Keratinocyte (primary cell): ENCODE measurements around the gene EMX1. TPM values are rescaled to one million over a fixed set of nuclear protein-coding genes. Genes with fewer than 3 reads are reported as not detected.
A peak's percentile ranks its signal among the peaks of the same experiment; 100 is the strongest.

Source experiments
- DNase-seq: peaks from one replicate; pipeline ENCODE4 v3.0.0-alpha.2; 2011; ENCODE audit warnings: low read depth, missing footprints, low spot score
- FAIRE-seq: peaks from 2 replicates; lab custom pipeline; 2011; peaks lifted over from hg19 to GRCh38; lab: Jason Lieb, UNC
- H2AFZ ChIP-seq: 2 replicates; pipeline ENCODE4 v1.6.0; 2012; ENCODE audit warnings: low read length, control low read depth, inconsistent platforms; ENCODE audit not compliant: control insufficient read depth
- H3K27ac ChIP-seq: 2 replicates; pipeline ENCODE4 v1.5.1; 2011; ENCODE audit warnings: low read length; ENCODE audit not compliant: control insufficient read depth, insufficient read depth
- H3K27me3 ChIP-seq: 3 replicates; pipeline ENCODE4 v1.6.0; 2011; ENCODE audit warnings: low read length; ENCODE audit not compliant: control insufficient read depth, insufficient read depth; ENCODE audit errors: extremely low read depth
- H3K36me3 ChIP-seq, 2 experiments: 2 replicates in 1 of 2; 3 replicates in 1 of 2; pipeline ENCODE4 v1.5.1; 2011; ENCODE audit warnings: low read length in 2 of 2, mild to moderate bottlenecking in 1 of 2; ENCODE audit not compliant: control insufficient read depth in 2 of 2, insufficient read depth in 2 of 2; ENCODE audit errors: extremely low read depth in 1 of 2
- H3K4me1 ChIP-seq: 3 replicates; pipeline ENCODE4 v1.5.1; 2011; ENCODE audit warnings: low read length; ENCODE audit not compliant: control insufficient read depth, insufficient read depth; ENCODE audit errors: extremely low read depth
- H3K4me2 ChIP-seq: 3 replicates; pipeline ENCODE4 v1.6.0; 2011; ENCODE audit warnings: low read depth, low read length; ENCODE audit not compliant: control insufficient read depth, insufficient read depth; ENCODE audit errors: extremely low read depth
- H3K4me3 ChIP-seq, 3 experiments: fragments of 200-600 bp in 1 of 3; sonication (generic) in 1 of 3; 2 replicates in 2 of 3; 3 replicates in 1 of 3; pipeline ENCODE4 v1.5.1; 2011 to 2016; ENCODE audit warnings: low read length in 3 of 3, mild to moderate bottlenecking in 3 of 3, control low read depth in 2 of 3, inconsistent platforms in 1 of 3, low read depth in 1 of 3, mixed read lengths in 1 of 3, mixed run types in 1 of 3, moderate library complexity in 1 of 3; ENCODE audit not compliant: control insufficient read depth in 2 of 3, insufficient read depth in 2 of 3; ENCODE audit errors: extremely low read depth in 1 of 3
- H3K79me2 ChIP-seq: 2 replicates; pipeline ENCODE4 v1.6.0; 2012; ENCODE audit warnings: low read length; ENCODE audit not compliant: control insufficient read depth, insufficient read depth
- H3K9ac ChIP-seq: 3 replicates; pipeline ENCODE4 v1.6.0; 2011; ENCODE audit warnings: low read length; ENCODE audit not compliant: control insufficient read depth, insufficient read depth; ENCODE audit errors: extremely low read depth
- H3K9me1 ChIP-seq: 3 replicates; pipeline ENCODE4 v1.6.0; 2011; ENCODE audit warnings: low read length; ENCODE audit not compliant: control insufficient read depth, insufficient read depth; ENCODE audit errors: extremely low read depth
- H3K9me3 ChIP-seq: 2 replicates; pipeline ENCODE4 v1.5.1; 2012; ENCODE audit warnings: low read depth, low read length; ENCODE audit not compliant: control insufficient read depth
- H4K20me1 ChIP-seq: 3 replicates; pipeline ENCODE4 v1.6.0; 2011; ENCODE audit warnings: low read length; ENCODE audit not compliant: control insufficient read depth, insufficient read depth; ENCODE audit errors: extremely low read depth
- CTCF ChIP-seq, 3 experiments: IDR thresholded peaks in 1 of 3; conservative IDR thresholded peaks in 1 of 3; optimal IDR thresholded peaks in 1 of 3; 2 replicates in 2 of 3; 3 replicates in 1 of 3; pipeline versions ENCODE3 to v1.5.1; 2011; ENCODE audit warnings: low read length in 3 of 3, mild to moderate bottlenecking in 3 of 3, moderate library complexity in 2 of 3, control low read depth in 1 of 3, inconsistent platforms in 1 of 3; ENCODE audit not compliant: insufficient read depth in 2 of 3; ENCODE audit errors: extremely low read depth in 1 of 3
- EZH2 ChIP-seq: IDR thresholded peaks from one replicate; pipeline ENCODE4 v1.6.1; 2012; ENCODE audit warnings: inconsistent platforms, mild to moderate bottlenecking, low read length, moderate library complexity
- dilution Hi-C: fragments of 300-500 bp; cut with MboI; formaldehyde crosslinking; loops from one replicate; pipeline ENCODE4 v1.7.0; 2020; ENCODE audit warnings: low sequenced_read_pairs; ENCODE audit not compliant: extremely low pct_ligation_motif_present
- polyA plus RNA-seq, 5 experiments: library from polyadenylated mRNA; depleted of rRNA in 3 of 5; stranded (reverse) in 3 of 5; stranded (forward) in 1 of 5; unstranded in 1 of 5; fragments of >200 nt; gene quantifications; 1 replicate in 1 of 5; 2 replicates in 3 of 5; 3 replicates in 1 of 5; pipeline versions ENCODE4 v1.2.1 to v1.2.3, GENCODE V29; 2011 to 2012; ENCODE audit warnings: missing spikeins in 2 of 5, low read depth in 1 of 5, low replicate concordance in 1 of 5

Gene EMX1
- polyA plus RNA-seq, 1 donor (not counting 4 experiments of a cell fraction or from before 2014, with no cell fraction given) = not detected

- peaks cover 12% of the 10 kb centered on the region for H3K4me1 ChIP-seq
- H3K4me2 ChIP-seq = peak overlapping the region; percentile 94
- DNase-seq = no peak
- H3K79me2 ChIP-seq = peaks cover 2% of the 10 kb centered on the region
- H3K9ac ChIP-seq = peak overlapping the region; percentile 71
- H3K36me3 ChIP-seq = peaks cover 5 to 8% of the 10 kb centered on the region in 2 experiments
- no peaks in the 10 kb centered on the region for H3K9me3 ChIP-seq
- FAIRE-seq = no peak
- H4K20me1 ChIP-seq = peaks cover 3% of the 10 kb centered on the region
- no peaks in the 10 kb centered on the region for H3K9me1 ChIP-seq
- H3K4me3 ChIP-seq = peak overlapping the region; percentile 43 to 81 (median 78)
- H2AFZ ChIP-seq = peak overlapping the region; percentile 94
- H3K27ac ChIP-seq = no peak overlapping the region
- dilution Hi-C loops = no loop called here
- H3K27me3 ChIP-seq = no peaks in the 10 kb centered on the region
- TF ChIP-seq CTCF (optimal IDR thresholded peaks at IDR 0.05 in 1 of 3, IDR thresholded peaks at IDR 0.05 in 1 of 3, conservative IDR thresholded peaks at IDR 0.05 in 1 of 3; ENCODE audit: extremely low read depth in 1 of 3, insufficient read depth in 2 of 3, low read length in 3 of 3) = no peak
- no peak for TF ChIP-seq EZH2
These were observed 30.8 kb upstream of the EMX1 start for GRCh38 chr2:72886505-72887031.

- Histone ChIP-seq H3K4me1 (peaks cover 12% of the 10 kb centered on the region), H3K27ac (peak within 1 kb of the TSS; percentile 28), H3K4me3 (peak within 1 kb of the TSS; percentile 43 to 81 (median 78)), H3K4me2 (peak within 1 kb of the TSS; percentile 94), H3K36me3 (peaks cover 8 to 12% of the 10 kb centered on the region in 2 experiments), H3K9me3 (no peaks in the 10 kb centered on the region), H3K9ac (peak within 1 kb of the TSS; percentile 71), H2AFZ (peak within 1 kb of the TSS; percentile 94), H3K79me2 (peaks cover 2% of the 10 kb centered on the region), H4K20me1 (peaks cover 3% of the 10 kb centered on the region), H3K9me1 (no peaks in the 10 kb centered on the region), H3K27me3 (no peaks in the 10 kb centered on the region)
- FAIRE-seq = no peak
- dilution Hi-C loops = no loop called here
- no peak for TF ChIP-seq EZH2
- no peak for TF ChIP-seq CTCF (optimal IDR thresholded peaks at IDR 0.05 in 1 of 3, IDR thresholded peaks at IDR 0.05 in 1 of 3, conservative IDR thresholded peaks at IDR 0.05 in 1 of 3; ENCODE audit: extremely low read depth in 1 of 3, insufficient read depth in 2 of 3, low read length in 3 of 3)
- DNase-seq = no peak
These were observed 30.1 kb upstream of the EMX1 start, which contains the start of gene SPR for GRCh38 chr2:72887032-72887739. TSS of gene SPR (plus strand) at chr2:72887408. CDS start at chr2:72887433, 25 bp downstream.
